ENCODE data around the gene STAG3. TPM values are rescaled to one million over a fixed set of nuclear protein-coding genes. Genes with fewer than 3 reads are reported as not detected.

Gene STAG3
- total and polyA plus RNA-seq, 10 of the 15 experiments (the other 5 are each of a cell fraction or from before 2014, with no cell fraction given) = 73.0 to 306 (median 120) TPM

- ChIA-PET SMC1A (ENCODE audit: uncharacterized antibody, unreplicated experiment) (interaction anchor here (1.0 to 1.3 kb wide), 4 partner anchors 28 to 54 kb away, joined by 3 to 4 read pairs (median 3); no protein-coding TSS in a partner anchor), POLR2A (interaction anchor here (0.5 to 3.7 kb wide), 6 partner anchors 8 to 538 kb away, joined by 3 to 28 read pairs (median 4); partner anchors contain the start of genes AP4M1, GAL3ST4, LAMTOR4 and MCM7), RAD21 (ENCODE audit: unreplicated experiment) (interaction anchor here (0.7 to 1.4 kb wide), 4 partner anchors 11 to 251 kb away, joined by 3 to 5 read pairs (median 4); partner anchors contain the start of gene GAL3ST4), CTCF (interaction anchor here (1.0 to 2.7 kb wide), 10 partner anchors 8 to 72 kb away, joined by 3 to 9 read pairs (median 5); partner anchors contain the start of genes GAL3ST4 and LAMTOR4)
- peak; percentile 60 for ATAC-seq
- 62% methylated on average over 16 of the region's 16 CpGs for WGBS (ENCODE audit: insufficient coverage, insufficient replicate concordance, low lambda C conversion rate, missing lambda C conversion rate)
- TF ChIP-seq RUNX3 (IDR thresholded peaks at IDR 0.05; ENCODE audit: low read length) (peak; percentile 45), HDAC6 (IDR thresholded peaks at IDR 0.05; ENCODE audit: unreplicated experiment) (no peak), NFXL1 (IDR thresholded peaks at IDR 0.05; ENCODE audit: borderline replicate concordance) (no peak), IKZF2 (IDR thresholded peaks at IDR 0.05) (peak; percentile 14 to 23; a peak in 1 of 4 replicates), ZNF24 (IDR thresholded peaks at IDR 0.05) (no peak), FOXK2 (IDR thresholded peaks at IDR 0.05) (no peak), PKNOX1 (IDR thresholded peaks at IDR 0.05) (0 out of 2 replicates have a peak, but pooled peaks have one; percentile 35), POLR2A (IDR thresholded peaks at IDR 0.05; ENCODE audit: low read depth, low read length) (peak; percentile 45; the same call in 1 of the 2 replicates)
- TF ChIP-seq, protein P1, sequence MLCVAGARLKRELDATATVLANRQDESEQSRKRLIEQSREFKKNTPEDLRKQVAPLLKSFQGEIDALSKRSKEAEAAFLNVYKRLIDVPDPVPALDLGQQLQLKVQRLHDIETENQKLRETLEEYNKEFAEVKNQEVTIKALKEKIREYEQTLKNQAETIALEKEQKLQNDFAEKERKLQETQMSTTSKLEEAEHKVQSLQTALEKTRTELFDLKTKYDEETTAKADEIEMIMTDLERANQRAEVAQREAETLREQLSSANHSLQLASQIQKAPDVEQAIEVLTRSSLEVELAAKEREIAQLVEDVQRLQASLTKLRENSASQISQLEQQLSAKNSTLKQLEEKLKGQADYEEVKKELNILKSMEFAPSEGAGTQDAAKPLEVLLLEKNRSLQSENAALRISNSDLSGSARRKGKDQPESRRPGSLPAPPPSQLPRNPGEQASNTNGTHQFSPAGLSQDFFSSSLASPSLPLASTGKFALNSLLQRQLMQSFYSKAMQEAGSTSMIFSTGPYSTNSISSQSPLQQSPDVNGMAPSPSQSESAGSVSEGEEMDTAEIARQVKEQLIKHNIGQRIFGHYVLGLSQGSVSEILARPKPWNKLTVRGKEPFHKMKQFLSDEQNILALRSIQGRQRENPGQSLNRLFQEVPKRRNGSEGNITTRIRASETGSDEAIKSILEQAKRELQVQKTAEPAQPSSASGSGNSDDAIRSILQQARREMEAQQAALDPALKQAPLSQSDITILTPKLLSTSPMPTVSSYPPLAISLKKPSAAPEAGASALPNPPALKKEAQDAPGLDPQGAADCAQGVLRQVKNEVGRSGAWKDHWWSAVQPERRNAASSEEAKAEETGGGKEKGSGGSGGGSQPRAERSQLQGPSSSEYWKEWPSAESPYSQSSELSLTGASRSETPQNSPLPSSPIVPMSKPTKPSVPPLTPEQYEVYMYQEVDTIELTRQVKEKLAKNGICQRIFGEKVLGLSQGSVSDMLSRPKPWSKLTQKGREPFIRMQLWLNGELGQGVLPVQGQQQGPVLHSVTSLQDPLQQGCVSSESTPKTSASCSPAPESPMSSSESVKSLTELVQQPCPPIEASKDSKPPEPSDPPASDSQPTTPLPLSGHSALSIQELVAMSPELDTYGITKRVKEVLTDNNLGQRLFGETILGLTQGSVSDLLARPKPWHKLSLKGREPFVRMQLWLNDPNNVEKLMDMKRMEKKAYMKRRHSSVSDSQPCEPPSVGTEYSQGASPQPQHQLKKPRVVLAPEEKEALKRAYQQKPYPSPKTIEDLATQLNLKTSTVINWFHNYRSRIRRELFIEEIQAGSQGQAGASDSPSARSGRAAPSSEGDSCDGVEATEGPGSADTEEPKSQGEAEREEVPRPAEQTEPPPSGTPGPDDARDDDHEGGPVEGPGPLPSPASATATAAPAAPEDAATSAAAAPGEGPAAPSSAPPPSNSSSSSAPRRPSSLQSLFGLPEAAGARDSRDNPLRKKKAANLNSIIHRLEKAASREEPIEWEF (IDR thresholded peaks at IDR 0.05; ENCODE audit: insufficient replicate concordance, low read depth, low read length) = no peak
- no TSS peak for BruUV-seq (replicated peaks)
- Histone ChIP-seq H3K4me2 (ENCODE audit: control insufficient read depth, insufficient read depth) (peak overlapping the region; percentile 95), H3K9ac (ENCODE audit: control insufficient read depth, insufficient read depth, low read length) (no peak overlapping the region; the same call in 1 of the 2 replicates), H3K4me3 (peak overlapping the region; percentile 89; the same call in 1 of the 2 replicates), H3K4me1 (ENCODE audit: control insufficient read depth, insufficient read depth, low read length) (peaks cover 13% of the 10 kb centered on the region; the same call in 1 of the 2 replicates), H3K36me3 (ENCODE audit: control insufficient read depth in 2 of 2, insufficient read depth in 2 of 2, low read length in 1 of 2) (peaks cover 0 to 15% of the 10 kb centered on the region in 2 experiments), H3K27me3 (replicated peaks in 1 of 2; ENCODE audit: control insufficient read depth in 2 of 2, insufficient read depth in 2 of 2, low read length in 1 of 2) (no peaks in the 10 kb centered on the region), H3K79me2 (ENCODE audit: control insufficient read depth, insufficient read depth, low read length) (peaks cover 16% of the 10 kb centered on the region), H3K9me3 (replicated peaks; ENCODE audit: control insufficient read depth, insufficient read depth, low read length) (no peaks in the 10 kb centered on the region), H4K20me1 (ENCODE audit: control insufficient read depth, insufficient read depth) (no peaks in the 10 kb centered on the region), H3K27ac (ENCODE audit: control insufficient read depth, insufficient read depth) (no peak overlapping the region), H2AFZ (ENCODE audit: control insufficient read depth, low read depth, low read length) (no peak overlapping the region)
- in situ Hi-C loops (cut with MboI) = no loop called here
- no peak for DNase-seq (ENCODE audit: low read depth, low spot score)
- intact Hi-C loops (cut with micrococcal nuclease; ENCODE audit: unreplicated experiment) = no loop called here
- no peak for FAIRE-seq
These were observed 21.2 kb upstream of the STAG3 start for GRCh38 chr7:100156331-100157068.
